Neutrophil (primary cell): ENCODE results near the gene CKB.

Source experiments
- H3K27ac ChIP-seq: fragments of 200-600 bp; sonication (generic); 2 replicates; pipeline ENCODE4 v1.5.1; 2016; ENCODE audit warnings: mild to moderate bottlenecking, moderate library complexity
- H3K27me3 ChIP-seq: fragments of 200-600 bp; sonication (generic); 2 replicates; pipeline ENCODE4 v1.6.0; 2016; ENCODE audit warnings: mild to moderate bottlenecking
- H3K36me3 ChIP-seq: fragments of 200-600 bp; sonication (generic); 2 replicates; pipeline ENCODE4 v1.5.1; 2017
- H3K4me1 ChIP-seq, 2 experiments: fragments of 200-600 bp in 1 of 2; sonication (generic) in 1 of 2; 1 replicate in 1 of 2; 2 replicates in 1 of 2; pipeline versions ENCODE4 v1.5.1 to v1.6.1; 2013 to 2016; ENCODE audit warnings: low read depth in 1 of 2, low read length in 1 of 2, mild to moderate bottlenecking in 1 of 2, moderate library complexity in 1 of 2; ENCODE audit not compliant: control insufficient read depth in 1 of 2, insufficient read depth in 1 of 2
- H3K4me3 ChIP-seq, 2 experiments: fragments of 200-600 bp in 1 of 2; sonication (generic) in 1 of 2; 1 replicate in 1 of 2; 2 replicates in 1 of 2; pipeline ENCODE4 v1.5.1; 2013 to 2016; ENCODE audit warnings: low read depth in 1 of 2, low read length in 1 of 2, mild to moderate bottlenecking in 1 of 2, moderate library complexity in 1 of 2
- H3K9me3 ChIP-seq: fragments of 200-600 bp; sonication (generic); 2 replicates; pipeline ENCODE4 v1.5.1; 2016
- TF ChIP-seq, protein P1 (sequence below): fragments of 200-600 bp; sonication (generic); IDR thresholded peaks from 2 replicates; pipeline ENCODE4 v1.5.1; 2016; ENCODE audit warnings: antibody characterized with exemption

The CKB gene

DNA sequence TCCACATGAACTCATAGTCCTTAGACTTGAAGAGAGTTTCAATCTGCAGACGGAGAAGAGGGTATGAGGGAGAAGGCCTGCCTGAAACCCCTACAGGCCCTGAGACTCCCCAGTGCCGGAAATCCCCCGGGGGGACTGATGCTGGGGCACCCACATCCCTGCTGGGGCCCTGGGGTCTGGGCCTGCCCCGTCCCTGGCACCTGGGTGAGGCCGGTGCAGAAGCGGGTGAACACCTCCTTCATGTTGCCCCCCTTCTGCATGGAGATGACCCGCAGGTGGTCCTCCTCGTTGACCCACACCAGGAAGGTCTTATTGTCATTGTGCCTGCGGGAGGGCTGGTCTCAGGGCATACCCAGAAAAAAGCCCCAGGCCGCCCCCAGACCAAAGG, 2.4 kb downstream of the CKB start:
- Histone ChIP-seq H3K4me3 (peak overlapping the region; percentile 64 to 88), H3K9me3 (no peaks in the 10 kb centered on the region), H3K36me3 (peaks cover under 1% of the 10 kb centered on the region), H3K27me3 (peaks cover 70% of the 10 kb centered on the region), H3K27ac (no peak overlapping the region), H3K4me1 (peaks cover 22 to 36% of the 10 kb centered on the region in 2 experiments)
- TF ChIP-seq, protein P1, sequence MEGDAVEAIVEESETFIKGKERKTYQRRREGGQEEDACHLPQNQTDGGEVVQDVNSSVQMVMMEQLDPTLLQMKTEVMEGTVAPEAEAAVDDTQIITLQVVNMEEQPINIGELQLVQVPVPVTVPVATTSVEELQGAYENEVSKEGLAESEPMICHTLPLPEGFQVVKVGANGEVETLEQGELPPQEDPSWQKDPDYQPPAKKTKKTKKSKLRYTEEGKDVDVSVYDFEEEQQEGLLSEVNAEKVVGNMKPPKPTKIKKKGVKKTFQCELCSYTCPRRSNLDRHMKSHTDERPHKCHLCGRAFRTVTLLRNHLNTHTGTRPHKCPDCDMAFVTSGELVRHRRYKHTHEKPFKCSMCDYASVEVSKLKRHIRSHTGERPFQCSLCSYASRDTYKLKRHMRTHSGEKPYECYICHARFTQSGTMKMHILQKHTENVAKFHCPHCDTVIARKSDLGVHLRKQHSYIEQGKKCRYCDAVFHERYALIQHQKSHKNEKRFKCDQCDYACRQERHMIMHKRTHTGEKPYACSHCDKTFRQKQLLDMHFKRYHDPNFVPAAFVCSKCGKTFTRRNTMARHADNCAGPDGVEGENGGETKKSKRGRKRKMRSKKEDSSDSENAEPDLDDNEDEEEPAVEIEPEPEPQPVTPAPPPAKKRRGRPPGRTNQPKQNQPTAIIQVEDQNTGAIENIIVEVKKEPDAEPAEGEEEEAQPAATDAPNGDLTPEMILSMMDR, result no peak

DNA sequence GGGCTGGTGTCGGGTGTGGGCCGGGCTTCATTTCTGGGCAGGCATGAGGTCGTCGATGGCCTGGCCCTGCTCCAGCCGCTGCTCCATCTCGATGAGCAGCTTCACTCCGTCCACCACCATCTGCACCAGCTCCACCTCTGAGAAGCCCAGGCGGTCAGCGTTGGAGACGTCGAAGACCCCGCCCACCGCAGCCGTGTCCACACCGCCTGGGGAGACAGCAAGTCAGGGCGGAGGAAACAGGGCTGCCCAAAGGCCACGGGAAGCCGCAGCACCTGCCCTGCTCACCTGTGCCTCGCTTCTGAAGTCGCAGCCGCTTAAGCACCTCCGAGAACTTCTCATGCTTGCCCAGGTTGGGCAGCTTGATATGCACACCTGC, 2.8 kb downstream of the CKB start:
- H3K4me3 ChIP-seq, result no peak overlapping the region
- H3K9me3 ChIP-seq, result no peaks in the 10 kb centered on the region
- H3K27ac ChIP-seq, result no peak overlapping the region
- TF ChIP-seq, protein P1, result no peak
- H3K27me3 ChIP-seq, result peaks cover 66% of the 10 kb centered on the region
- H3K36me3 ChIP-seq, result peaks cover 5% of the 10 kb centered on the region
- H3K4me1 ChIP-seq, result peaks cover 22 to 36% of the 10 kb centered on the region in 2 experiments

GRCh38 chr14:103519043-103519836, 3.4 kb downstream of the CKB start:
- H3K4me1 ChIP-seq, result peaks cover 22 to 36% of the 10 kb centered on the region in 2 experiments
- H3K27ac ChIP-seq, result no peak overlapping the region
- no peaks in the 10 kb centered on the region for H3K9me3 ChIP-seq
- H3K27me3 ChIP-seq, result peaks cover 60% of the 10 kb centered on the region
- no peak overlapping the region for H3K4me3 ChIP-seq
- TF ChIP-seq, protein P1, result no peak
- peaks cover 7% of the 10 kb centered on the region for H3K36me3 ChIP-seq

- Histone ChIP-seq H3K4me3 (no peak overlapping the region), H3K36me3 (peaks cover 14% of the 10 kb centered on the region), H3K27ac (no peak overlapping the region), H3K9me3 (no peaks in the 10 kb centered on the region), H3K4me1 (peaks cover 22 to 36% of the 10 kb centered on the region in 2 experiments), H3K27me3 (peaks cover 53% of the 10 kb centered on the region)
- TF ChIP-seq, protein P1, result peak; percentile 68
Observed at GRCh38 chr14:103518422-103519042, 4.1 kb downstream of the CKB start.

DNA sequence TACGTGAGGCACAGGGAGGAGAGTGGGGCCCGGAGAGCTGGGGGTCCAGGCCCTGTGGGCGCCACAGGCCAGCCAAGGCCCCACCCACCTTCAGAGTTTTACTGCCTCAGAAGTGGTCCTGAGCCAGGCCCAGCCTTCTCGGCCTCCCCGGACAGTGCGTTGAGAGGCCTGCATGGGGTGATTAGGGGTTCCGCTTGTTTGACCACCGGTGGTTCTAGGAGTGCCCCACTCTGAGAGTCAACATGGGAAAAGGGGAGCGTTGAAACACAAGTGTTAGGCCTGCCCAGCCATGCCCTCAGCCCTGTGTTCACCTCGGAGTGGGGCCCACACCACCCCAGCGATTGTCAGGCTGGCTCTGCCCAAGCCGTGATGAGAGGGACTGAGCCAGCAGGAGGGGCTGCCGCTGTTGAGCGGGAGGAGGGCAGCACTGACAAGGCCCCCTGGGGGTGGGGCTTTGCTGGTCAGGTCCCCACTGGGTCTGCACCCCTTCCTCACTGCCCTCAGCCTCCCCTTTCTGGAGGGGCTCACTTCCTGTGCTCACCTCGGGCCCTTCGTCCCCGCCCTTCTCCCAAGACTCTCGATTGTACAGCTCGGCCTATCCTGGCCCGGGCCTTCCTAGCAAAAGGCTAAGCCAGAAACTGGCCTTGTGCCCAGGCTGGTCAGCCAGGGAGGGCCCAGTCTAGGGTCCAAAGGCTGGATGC, 4.8 kb downstream of the CKB start:
- Histone ChIP-seq H3K4me1 (peaks cover 20 to 32% of the 10 kb centered on the region in 2 experiments), H3K9me3 (no peaks in the 10 kb centered on the region), H3K36me3 (peaks cover 20% of the 10 kb centered on the region), H3K4me3 (no peak overlapping the region), H3K27me3 (peaks cover 46% of the 10 kb centered on the region), H3K27ac (no peak overlapping the region)
- TF ChIP-seq, protein P1, result no peak
